ENCODE results near the gene VAMP1. TPM values are rescaled to one million over a fixed set of nuclear protein-coding genes. Genes with fewer than 3 reads are reported as not detected.

The VAMP1 gene
- total and polyA plus RNA-seq, 10 of the 15 experiments (the other 5 are each of a cell fraction or from before 2014, with no cell fraction given): 4.8 to 123 (median 27.5) TPM

- TF ChIP-seq CEBPZ (IDR thresholded peaks at IDR 0.05; ENCODE audit: low read depth, low read length) (no peak), TAF1 (IDR thresholded peaks at IDR 0.05; ENCODE audit: borderline replicate concordance, low read depth, low read length) (0 out of 2 replicates have a peak, but pooled peaks have one; percentile 45), ZNF622 (IDR thresholded peaks at IDR 0.05) (no peak), RBBP5 (conservative IDR thresholded peaks at IDR 0.05) (no peak), SUZ12 (IDR thresholded peaks at IDR 0.05; ENCODE audit: unreplicated experiment) (no peak), MEF2A (IDR thresholded peaks at IDR 0.05; ENCODE audit: insufficient read depth, low read depth, low read length) (peak; percentile 67; the same call in 1 of the 2 replicates), IRF5 (IDR thresholded peaks at IDR 0.05; ENCODE audit: borderline replicate concordance) (no peak), FOXK2 (IDR thresholded peaks at IDR 0.05) (peak; percentile 81), CREM (IDR thresholded peaks at IDR 0.05; ENCODE audit: low read depth) (peak; percentile 58; the same call in 1 of the 2 replicates), SREBF2 (IDR thresholded peaks at IDR 0.05; ENCODE audit: low read length) (no peak), TBL1XR1 (IDR thresholded peaks at IDR 0.05; ENCODE audit: low read depth, low read length) (0 out of 2 replicates have a peak, but pooled peaks have one; percentile 65)
- TF ChIP-seq, protein P1, sequence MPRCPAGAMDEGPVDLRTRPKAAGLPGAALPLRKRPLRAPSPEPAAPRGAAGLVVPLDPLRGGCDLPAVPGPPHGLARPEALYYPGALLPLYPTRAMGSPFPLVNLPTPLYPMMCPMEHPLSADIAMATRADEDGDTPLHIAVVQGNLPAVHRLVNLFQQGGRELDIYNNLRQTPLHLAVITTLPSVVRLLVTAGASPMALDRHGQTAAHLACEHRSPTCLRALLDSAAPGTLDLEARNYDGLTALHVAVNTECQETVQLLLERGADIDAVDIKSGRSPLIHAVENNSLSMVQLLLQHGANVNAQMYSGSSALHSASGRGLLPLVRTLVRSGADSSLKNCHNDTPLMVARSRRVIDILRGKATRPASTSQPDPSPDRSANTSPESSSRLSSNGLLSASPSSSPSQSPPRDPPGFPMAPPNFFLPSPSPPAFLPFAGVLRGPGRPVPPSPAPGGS (IDR thresholded peaks at IDR 0.05; ENCODE audit: borderline replicate concordance, insufficient read depth, low read depth, low read length, poor library complexity, severe bottlenecking): peak; percentile 97
- TF ChIP-seq, protein P2, sequence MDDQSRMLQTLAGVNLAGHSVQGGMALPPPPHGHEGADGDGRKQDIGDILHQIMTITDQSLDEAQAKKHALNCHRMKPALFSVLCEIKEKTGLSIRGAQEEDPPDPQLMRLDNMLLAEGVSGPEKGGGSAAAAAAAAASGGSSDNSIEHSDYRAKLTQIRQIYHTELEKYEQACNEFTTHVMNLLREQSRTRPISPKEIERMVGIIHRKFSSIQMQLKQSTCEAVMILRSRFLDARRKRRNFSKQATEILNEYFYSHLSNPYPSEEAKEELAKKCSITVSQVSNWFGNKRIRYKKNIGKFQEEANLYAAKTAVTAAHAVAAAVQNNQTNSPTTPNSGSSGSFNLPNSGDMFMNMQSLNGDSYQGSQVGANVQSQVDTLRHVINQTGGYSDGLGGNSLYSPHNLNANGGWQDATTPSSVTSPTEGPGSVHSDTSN (IDR thresholded peaks at IDR 0.05; ENCODE audit: insufficient replicate concordance, low read depth, low read length): no peak
- TF ChIP-seq, protein P3, sequence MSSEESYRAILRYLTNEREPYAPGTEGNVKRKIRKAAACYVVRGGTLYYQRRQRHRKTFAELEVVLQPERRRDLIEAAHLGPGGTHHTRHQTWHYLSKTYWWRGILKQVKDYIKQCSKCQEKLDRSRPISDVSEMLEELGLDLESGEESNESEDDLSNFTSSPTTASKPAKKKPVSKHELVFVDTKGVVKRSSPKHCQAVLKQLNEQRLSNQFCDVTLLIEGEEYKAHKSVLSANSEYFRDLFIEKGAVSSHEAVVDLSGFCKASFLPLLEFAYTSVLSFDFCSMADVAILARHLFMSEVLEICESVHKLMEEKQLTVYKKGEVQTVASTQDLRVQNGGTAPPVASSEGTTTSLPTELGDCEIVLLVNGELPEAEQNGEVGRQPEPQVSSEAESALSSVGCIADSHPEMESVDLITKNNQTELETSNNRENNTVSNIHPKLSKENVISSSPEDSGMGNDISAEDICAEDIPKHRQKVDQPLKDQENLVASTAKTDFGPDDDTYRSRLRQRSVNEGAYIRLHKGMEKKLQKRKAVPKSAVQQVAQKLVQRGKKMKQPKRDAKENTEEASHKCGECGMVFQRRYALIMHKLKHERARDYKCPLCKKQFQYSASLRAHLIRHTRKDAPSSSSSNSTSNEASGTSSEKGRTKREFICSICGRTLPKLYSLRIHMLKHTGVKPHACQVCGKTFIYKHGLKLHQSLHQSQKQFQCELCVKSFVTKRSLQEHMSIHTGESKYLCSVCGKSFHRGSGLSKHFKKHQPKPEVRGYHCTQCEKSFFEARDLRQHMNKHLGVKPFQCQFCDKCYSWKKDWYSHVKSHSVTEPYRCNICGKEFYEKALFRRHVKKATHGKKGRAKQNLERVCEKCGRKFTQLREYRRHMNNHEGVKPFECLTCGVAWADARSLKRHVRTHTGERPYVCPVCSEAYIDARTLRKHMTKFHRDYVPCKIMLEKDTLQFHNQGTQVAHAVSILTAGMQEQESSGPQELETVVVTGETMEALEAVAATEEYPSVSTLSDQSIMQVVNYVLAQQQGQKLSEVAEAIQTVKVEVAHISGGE (CRISPR knock-in tag; IDR thresholded peaks at IDR 0.05): no peak
- TF ChIP-seq, protein P4, sequence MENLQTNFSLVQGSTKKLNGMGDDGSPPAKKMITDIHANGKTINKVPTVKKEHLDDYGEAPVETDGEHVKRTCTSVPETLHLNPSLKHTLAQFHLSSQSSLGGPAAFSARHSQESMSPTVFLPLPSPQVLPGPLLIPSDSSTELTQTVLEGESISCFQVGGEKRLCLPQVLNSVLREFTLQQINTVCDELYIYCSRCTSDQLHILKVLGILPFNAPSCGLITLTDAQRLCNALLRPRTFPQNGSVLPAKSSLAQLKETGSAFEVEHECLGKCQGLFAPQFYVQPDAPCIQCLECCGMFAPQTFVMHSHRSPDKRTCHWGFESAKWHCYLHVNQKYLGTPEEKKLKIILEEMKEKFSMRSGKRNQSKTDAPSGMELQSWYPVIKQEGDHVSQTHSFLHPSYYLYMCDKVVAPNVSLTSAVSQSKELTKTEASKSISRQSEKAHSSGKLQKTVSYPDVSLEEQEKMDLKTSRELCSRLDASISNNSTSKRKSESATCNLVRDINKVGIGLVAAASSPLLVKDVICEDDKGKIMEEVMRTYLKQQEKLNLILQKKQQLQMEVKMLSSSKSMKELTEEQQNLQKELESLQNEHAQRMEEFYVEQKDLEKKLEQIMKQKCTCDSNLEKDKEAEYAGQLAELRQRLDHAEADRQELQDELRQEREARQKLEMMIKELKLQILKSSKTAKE (IDR thresholded peaks at IDR 0.05; ENCODE audit: low read depth, poor library complexity, severe bottlenecking): peak; percentile 92
Measured at GRCh38 chr12:6426882-6427671, 43.4 kb downstream of the VAMP1 start (continued).
